Muscle layer of duodenum (tissue), 2 donors: ENCODE measurements around the gene ESRP2.
A peak's percentile ranks its signal among the peaks of the same experiment; 100 is the strongest.

Experiments used
- H3K27ac ChIP-seq: one replicate; pipeline ENCODE4 v1.7.0; 2013; ENCODE audit warnings: mild to moderate bottlenecking, low read length
- H3K27me3 ChIP-seq: one replicate; pipeline ENCODE4 v1.7.0; 2013; ENCODE audit warnings: low read depth, mild to moderate bottlenecking, control low read depth, low read length
- H3K36me3 ChIP-seq, 2 donors: one replicate each; pipeline ENCODE4 v1.7.0; 2013; ENCODE audit warnings: low read length in 2 of 2, control low read depth in 1 of 2, mild to moderate bottlenecking in 1 of 2; ENCODE audit not compliant: insufficient read depth in 2 of 2, control insufficient read depth in 1 of 2
- H3K4me1 ChIP-seq, 2 donors: one replicate each; pipeline ENCODE4 v1.7.0; 2013; ENCODE audit warnings: low read length in 2 of 2, mild to moderate bottlenecking in 2 of 2, control low read depth in 1 of 2, moderate library complexity in 1 of 2; ENCODE audit not compliant: insufficient read depth in 2 of 2, control insufficient read depth in 1 of 2
- H3K4me3 ChIP-seq, 2 donors: one replicate each; pipeline ENCODE4 v1.7.0; 2013; ENCODE audit warnings: low read length in 2 of 2, low read depth in 1 of 2, mild to moderate bottlenecking in 1 of 2
- H3K9me3 ChIP-seq, 2 donors: one replicate each; pipeline ENCODE4 v1.7.0; 2013; ENCODE audit warnings: low read length in 2 of 2, control low read depth in 1 of 2, mild to moderate bottlenecking in 1 of 2; ENCODE audit not compliant: control insufficient read depth in 1 of 2
- donor health status: healthy.

ESRP2 gene

DNA sequence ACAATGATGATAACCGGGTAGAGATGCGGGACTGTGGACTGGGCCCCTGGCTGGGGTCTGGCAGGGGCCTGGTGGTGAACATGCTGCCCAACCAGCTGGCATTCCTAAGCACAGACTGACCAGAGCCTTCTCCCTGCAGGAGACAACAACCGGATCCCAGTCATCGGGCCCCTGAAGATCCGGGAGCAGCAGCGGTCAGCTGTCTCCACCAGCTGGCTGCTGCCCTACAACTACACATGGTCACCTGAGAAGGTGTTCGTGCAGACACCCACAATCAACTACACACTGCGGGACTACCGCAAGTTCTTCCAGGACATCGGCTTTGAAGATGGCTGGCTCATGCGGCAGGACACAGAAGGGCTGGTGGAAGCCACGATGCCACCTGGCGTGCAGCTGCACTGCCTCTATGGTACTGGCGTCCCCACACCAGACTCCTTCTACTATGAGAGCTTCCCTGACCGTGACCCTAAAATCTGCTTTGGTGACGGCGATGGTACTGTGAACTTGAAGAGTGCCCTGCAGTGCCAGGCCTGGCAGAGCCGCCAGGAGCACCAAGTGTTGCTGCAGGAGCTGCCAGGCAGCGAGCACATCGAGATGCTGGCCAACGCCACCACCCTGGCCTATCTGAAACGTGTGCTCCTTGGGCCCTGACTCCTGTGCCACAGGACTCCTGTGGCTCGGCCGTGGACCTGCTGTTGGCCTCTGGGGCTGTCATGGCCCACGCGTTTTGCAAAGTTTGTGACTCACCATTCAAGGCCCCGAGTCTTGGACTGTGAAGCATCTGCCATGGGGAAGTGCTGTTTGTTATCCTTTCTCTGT lies 23.3 kb upstream of the ESRP2 start:
- H3K9me3 ChIP-seq = no peaks in the 10 kb centered on the region
- H3K4me3 ChIP-seq = no peak overlapping the region
- H3K27me3 ChIP-seq = no peaks in the 10 kb centered on the region
- H3K4me1 ChIP-seq = peaks cover 0 to 13% of the 10 kb centered on the region in 2 donors
- H3K36me3 ChIP-seq = peaks cover 19 to 40% of the 10 kb centered on the region in 2 donors
- H3K27ac ChIP-seq = no peak overlapping the region

- H3K9me3 ChIP-seq = no peaks in the 10 kb centered on the region
- peaks cover 19 to 49% of the 10 kb centered on the region in 2 donors for H3K36me3 ChIP-seq
- no peak overlapping the region for H3K4me3 ChIP-seq
- peaks cover 0 to 6% of the 10 kb centered on the region in 2 donors for H3K4me1 ChIP-seq
- no peaks in the 10 kb centered on the region for H3K27me3 ChIP-seq
- H3K27ac ChIP-seq = peak overlapping the region; percentile 43
These were observed 22.2 kb upstream of the ESRP2 start for GRCh38 chr16:68257906-68258800.

GRCh38 chr16:68257251-68257905 lies 21.5 kb upstream of the ESRP2 start:
- H3K4me3 ChIP-seq = no peak overlapping the region
- peaks cover 19 to 56% of the 10 kb centered on the region in 2 donors for H3K36me3 ChIP-seq
- H3K9me3 ChIP-seq = no peaks in the 10 kb centered on the region
- H3K27me3 ChIP-seq = no peaks in the 10 kb centered on the region
- H3K27ac ChIP-seq = peak overlapping the region; percentile 43
- peaks cover 0 to 8% of the 10 kb centered on the region in 2 donors for H3K4me1 ChIP-seq

- Histone ChIP-seq H3K4me3 (no peak overlapping the region), H3K4me1 (peaks cover 0 to 9% of the 10 kb centered on the region in 2 donors), H3K27me3 (no peaks in the 10 kb centered on the region), H3K9me3 (no peaks in the 10 kb centered on the region), H3K36me3 (peaks cover 23 to 64% of the 10 kb centered on the region in 2 donors), H3K27ac (no peak overlapping the region)
These were observed 19.8 kb upstream of the ESRP2 start for GRCh38 chr16:68255712-68256111.

DNA sequence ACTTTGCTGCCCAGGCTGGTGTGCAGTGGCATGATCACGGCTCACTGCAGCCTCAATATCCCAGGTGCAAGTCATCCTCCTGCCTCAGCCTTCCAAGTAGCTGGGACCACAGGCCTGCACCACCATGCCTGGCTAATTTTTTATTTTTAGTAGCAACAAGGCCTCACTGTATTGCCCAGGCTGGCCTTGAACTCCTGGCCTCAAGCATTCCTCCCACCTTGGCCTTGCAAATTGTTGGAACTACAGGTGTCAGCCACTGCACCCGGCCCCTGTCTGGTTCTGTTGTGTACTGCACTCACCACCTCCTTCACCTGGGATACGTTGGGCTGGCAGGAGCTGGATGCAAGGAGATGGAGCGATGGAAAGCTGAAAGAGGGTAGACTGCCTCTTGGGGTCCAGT lies 17.8 kb upstream of the ESRP2 start:
- H3K27ac ChIP-seq = no peak overlapping the region
- no peaks in the 10 kb centered on the region for H3K9me3 ChIP-seq
- H3K4me1 ChIP-seq = peaks cover 0 to 9% of the 10 kb centered on the region in 2 donors
- H3K4me3 ChIP-seq = no peak overlapping the region
- H3K36me3 ChIP-seq = peaks cover 13 to 54% of the 10 kb centered on the region in 2 donors
- H3K27me3 ChIP-seq = no peaks in the 10 kb centered on the region

GRCh38 chr16:68252383-68252782 lies 16.5 kb upstream of the ESRP2 start:
- Histone ChIP-seq H3K9me3 (no peaks in the 10 kb centered on the region), H3K36me3 (peaks cover 13 to 46% of the 10 kb centered on the region in 2 donors), H3K27me3 (no peaks in the 10 kb centered on the region), H3K4me3 (no peak overlapping the region), H3K27ac (peak overlapping the region; percentile 33), H3K4me1 (peaks cover 0 to 14% of the 10 kb centered on the region in 2 donors)

- H3K36me3 ChIP-seq = peaks cover 13 to 46% of the 10 kb centered on the region in 2 donors
- peak overlapping the region; percentile 33 for H3K27ac ChIP-seq
- peaks cover 2 to 19% of the 10 kb centered on the region in 2 donors for H3K4me1 ChIP-seq
- no peaks in the 10 kb centered on the region for H3K27me3 ChIP-seq
- H3K4me3 ChIP-seq = no peak overlapping the region
- H3K9me3 ChIP-seq = no peaks in the 10 kb centered on the region
These were observed 15.9 kb upstream of the ESRP2 start for GRCh38 chr16:68251832-68252231.

DNA sequence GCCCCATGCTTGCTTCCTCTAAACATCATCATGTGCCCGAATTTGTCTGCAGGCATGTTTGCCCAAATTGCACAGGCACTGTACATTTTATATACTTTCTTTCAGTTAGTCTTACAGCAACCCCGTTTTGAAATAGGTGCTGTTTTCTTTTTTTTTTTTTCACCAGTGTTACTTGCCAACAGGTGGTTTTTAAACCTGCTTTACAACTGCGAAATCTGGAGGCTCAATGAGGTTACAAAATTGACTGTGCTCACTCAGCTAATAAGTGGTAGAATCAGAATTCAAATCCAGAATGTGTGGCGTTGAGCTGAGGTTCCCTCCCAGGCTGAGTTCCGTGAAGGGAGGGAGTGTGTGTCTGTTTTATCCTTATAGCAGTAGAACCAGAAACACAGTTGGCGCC lies 15.0 kb upstream of the ESRP2 start:
- Histone ChIP-seq H3K9me3 (no peaks in the 10 kb centered on the region), H3K4me1 (peaks cover 11 to 28% of the 10 kb centered on the region in 2 donors), H3K36me3 (peaks cover 13 to 44% of the 10 kb centered on the region in 2 donors), H3K27me3 (no peaks in the 10 kb centered on the region), H3K27ac (no peak overlapping the region), H3K4me3 (no peak overlapping the region)

DNA sequence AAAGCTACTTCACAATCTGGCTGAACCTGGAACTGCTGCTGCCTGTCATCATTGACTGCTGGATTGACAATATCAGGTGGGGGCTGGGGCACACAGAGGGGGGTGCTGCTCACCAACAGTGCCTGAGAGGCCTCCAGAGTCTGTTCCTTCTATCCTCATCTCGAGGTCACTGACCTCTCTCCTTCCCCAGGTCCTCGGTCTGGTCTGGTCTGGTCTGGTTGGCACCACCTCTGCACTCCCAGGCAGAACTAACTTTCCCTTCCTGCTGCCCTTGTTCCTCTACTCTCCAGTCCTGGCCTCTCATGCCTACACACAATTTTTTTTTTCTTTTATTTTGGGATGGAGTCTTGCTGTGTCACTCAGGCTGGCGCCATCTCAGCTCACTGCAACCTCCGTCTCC lies 13.4 kb upstream of the ESRP2 start:
- H3K4me1 ChIP-seq = peaks cover 13 to 36% of the 10 kb centered on the region in 2 donors
- H3K27ac ChIP-seq = no peak overlapping the region
- H3K9me3 ChIP-seq = no peaks in the 10 kb centered on the region
- H3K36me3 ChIP-seq = peaks cover 4 to 32% of the 10 kb centered on the region in 2 donors
- H3K4me3 ChIP-seq = no peak overlapping the region
- H3K27me3 ChIP-seq = no peaks in the 10 kb centered on the region

DNA sequence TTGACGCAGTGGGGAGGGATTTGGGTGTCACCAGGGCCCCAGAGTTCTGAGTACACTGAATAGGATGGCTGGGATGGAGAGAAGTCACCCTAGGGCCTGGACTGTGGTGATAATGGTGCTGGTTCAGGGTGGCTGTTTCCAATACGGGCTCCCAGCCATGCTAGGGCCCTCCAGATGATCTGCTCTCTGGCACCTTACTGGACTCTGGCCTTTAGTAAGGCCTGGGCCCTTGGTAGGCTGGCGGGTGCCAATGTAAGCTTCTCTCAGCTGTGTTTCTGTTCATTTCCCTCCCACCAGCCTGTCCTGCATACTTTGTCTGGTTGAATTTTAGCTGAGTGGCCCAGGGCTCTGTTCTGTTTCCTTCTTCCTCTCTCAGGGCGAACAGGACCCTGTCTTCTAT lies 12.0 kb upstream of the ESRP2 start:
- no peaks in the 10 kb centered on the region for H3K27me3 ChIP-seq
- H3K4me3 ChIP-seq = no peak overlapping the region
- H3K27ac ChIP-seq = no peak overlapping the region
- H3K9me3 ChIP-seq = no peaks in the 10 kb centered on the region
- H3K4me1 ChIP-seq = peaks cover 15 to 39% of the 10 kb centered on the region in 2 donors
- H3K36me3 ChIP-seq = peaks cover 4 to 22% of the 10 kb centered on the region in 2 donors

DNA sequence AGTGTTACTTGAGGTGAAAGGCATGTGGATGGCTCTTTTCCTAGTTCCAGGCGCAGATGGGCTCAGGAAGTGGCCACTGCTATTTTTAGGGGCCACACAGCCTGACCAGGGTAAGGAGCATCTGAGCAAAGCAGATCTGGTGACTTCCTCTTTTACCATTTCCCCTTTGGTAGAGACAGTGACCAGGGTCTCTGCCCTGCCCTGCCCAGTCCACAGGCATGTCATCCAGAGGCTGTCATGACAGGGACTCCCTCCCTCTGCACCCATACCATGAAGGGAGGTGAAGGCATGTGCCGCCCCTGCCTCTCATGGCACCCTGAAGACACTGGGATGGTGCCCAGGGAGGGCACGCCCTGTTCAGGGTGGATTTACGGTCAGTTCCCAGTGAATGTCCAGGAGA lies 11.5 kb upstream of the ESRP2 start:
- peaks cover 15 to 37% of the 10 kb centered on the region in 2 donors for H3K4me1 ChIP-seq
- H3K36me3 ChIP-seq = peaks cover 4 to 17% of the 10 kb centered on the region in 2 donors
- no peaks in the 10 kb centered on the region for H3K9me3 ChIP-seq
- no peak overlapping the region for H3K27ac ChIP-seq
- H3K27me3 ChIP-seq = no peaks in the 10 kb centered on the region
- no peak overlapping the region for H3K4me3 ChIP-seq
